PC-3 (cell line): ENCODE data around the gene EIF6. TPM values are rescaled to one million over a fixed set of nuclear protein-coding genes. Genes with fewer than 3 reads are reported as not detected.

ENCODE experiments used
- ATAC-seq: fragments of 200-7000 bp; cut with Tn5 transposase; 2 replicates; pipeline ENCODE4 v1.9.1; 2020; ENCODE audit warnings: mild to moderate bottlenecking, moderate library complexity
- BruUV-seq: library from RNA; stranded (reverse); fragments of 400-500 nt; replicated peaks from 2 replicates; lab custom pipeline; 2021; lab: Mats Ljungman, UMichigan
- CTCF ChIA-PET: fragments of 300-600 bp; sonication (Branson Sonifier 250); formaldehyde crosslinking; loops from one replicate; lab custom pipeline; 2022; ENCODE audit warnings: antibody characterized with exemption; lab: Charles Lee
- POLR2A ChIA-PET: fragments of 300-600 bp; sonication (Branson Sonifier 250); formaldehyde crosslinking; loops from one replicate; lab custom pipeline; 2022; ENCODE audit warnings: antibody characterized with exemption; ENCODE audit not compliant: unreplicated experiment; lab: Charles Lee
- DNase-seq: peaks from one replicate; pipeline ENCODE4 v3.0.0-alpha.2; 2015
- H2AFZ ChIP-seq: fragments of 300-600 bp; sonication (generic); 2 replicates; pipeline ENCODE4 v1.6.0; 2016; ENCODE audit warnings: antibody characterized with exemption, low read length
- H3F3A ChIP-seq: fragments of 300-600 bp; sonication (generic); one replicate; pipeline ENCODE4 v1.6.0; 2017; ENCODE audit warnings: antibody characterized with exemption, low read length, control low read depth, mild to moderate bottlenecking; ENCODE audit not compliant: unreplicated experiment
- H3K27ac ChIP-seq: fragments of 300-600 bp; sonication (generic); 2 replicates; pipeline ENCODE4 v1.5.1; 2016; ENCODE audit warnings: mild to moderate bottlenecking, low read length
- H3K27me3 ChIP-seq: fragments of 300-600 bp; sonication (generic); 2 replicates; pipeline ENCODE4 v1.6.1; 2016; ENCODE audit warnings: low read length, mixed read lengths
- H3K36me3 ChIP-seq: fragments of 300-600 bp; sonication (generic); 2 replicates; pipeline ENCODE4 v1.6.1; 2016; ENCODE audit warnings: low read depth, mixed run types, low read length, mixed read lengths
- H3K4me1 ChIP-seq: fragments of 300-600 bp; sonication (generic); 2 replicates; pipeline ENCODE4 v1.5.1; 2016; ENCODE audit warnings: low read length; ENCODE audit not compliant: insufficient read depth
- H3K4me2 ChIP-seq: fragments of 300-600 bp; sonication (generic); 2 replicates; pipeline ENCODE4 v1.6.0; 2016; ENCODE audit warnings: low read length
- H3K4me3 ChIP-seq: fragments of 300-600 bp; sonication (generic); 2 replicates; pipeline ENCODE4 v1.5.1; 2016; ENCODE audit warnings: mild to moderate bottlenecking, low read length, mixed read lengths
- H3K79me2 ChIP-seq: fragments of 300-600 bp; sonication (generic); 2 replicates; pipeline ENCODE4 v1.6.1; 2017; ENCODE audit warnings: low read length, mixed read lengths
- H3K9ac ChIP-seq: fragments of 300-600 bp; sonication (generic); 2 replicates; pipeline ENCODE4 v1.6.0; 2016; ENCODE audit warnings: mild to moderate bottlenecking, low read length
- H3K9me2 ChIP-seq: fragments of 300-600 bp; sonication (generic); replicated peaks from 2 replicates; pipeline ENCODE4 v1.6.1; 2016; ENCODE audit warnings: mixed run types, low read length, mixed read lengths
- H3K9me3 ChIP-seq: fragments of 300-600 bp; sonication (generic); 2 replicates; pipeline ENCODE4 v1.6.1; 2016; ENCODE audit warnings: low read length, mixed read lengths
- H4K20me1 ChIP-seq: fragments of 300-600 bp; sonication (generic); 2 replicates; pipeline ENCODE4 v1.6.1; 2016; ENCODE audit warnings: low read length, mixed read lengths
- EZH2 ChIP-seq: fragments of 300-600 bp; sonication (generic); IDR thresholded peaks from one replicate; pipeline ENCODE4 v1.6.1; 2017; ENCODE audit warnings: antibody characterized with exemption, mild to moderate bottlenecking, low read length; ENCODE audit not compliant: unreplicated experiment
- EZH2phosphoT487 ChIP-seq: fragments of 300-600 bp; sonication (generic); IDR thresholded peaks from 2 replicates; pipeline ENCODE4 v1.6.1; 2018; ENCODE audit warnings: mild to moderate bottlenecking, antibody characterized with exemption, low read length, borderline replicate concordance
- intact Hi-C: fragments of 100-400 bp; cut with micrococcal nuclease; formaldehyde crosslinking; loops from 2 replicates; pipeline ENCODE4 v1.9.0; 2023
- total RNA-seq: library from RNA; depleted of rRNA; stranded (reverse); fragments of >200 nt; gene quantifications from 2 replicates; pipeline ENCODE4 v1.2.3, GENCODE V29; 2014
- TF ChIP-seq, protein P1 (sequence below): fragments of 300-600 bp; sonication (generic); conservative IDR thresholded peaks from 2 replicates; pipeline ENCODE4 v1.5.1; 2017; ENCODE audit warnings: antibody characterized with exemption, low read depth, mild to moderate bottlenecking, low read length

Gene EIF6
- total RNA-seq, 1 experiment from 2014 or later, result 292 TPM

DNA sequence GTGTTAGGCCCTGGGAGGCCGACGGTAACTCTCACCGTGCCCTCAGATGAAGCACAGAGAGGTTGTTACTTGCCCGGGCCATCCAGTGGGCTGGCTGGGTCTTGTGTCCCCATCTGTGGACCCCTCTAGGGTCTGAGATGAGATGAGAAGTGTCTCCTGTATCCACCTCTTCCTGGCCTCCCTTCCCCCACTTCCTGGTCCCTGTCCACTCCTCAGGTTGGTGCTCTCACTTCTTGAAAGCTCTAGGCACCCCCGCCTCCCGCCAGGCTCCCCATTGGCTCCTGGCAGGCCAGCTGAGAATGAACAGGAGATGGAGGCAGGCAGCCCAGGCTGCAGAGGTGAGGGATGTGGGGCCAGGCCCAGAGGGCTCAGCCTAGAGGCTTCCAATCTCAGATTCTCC lies 8.2 kb downstream of the EIF6 start:
- no peaks in the 10 kb centered on the region for H3K27me3 ChIP-seq
- ATAC-seq (no peak), DNase-seq (no peak)
- H3K27ac ChIP-seq, result no peak overlapping the region
- peaks cover 5% of the 10 kb centered on the region; the same call in 1 of the 2 replicates for H4K20me1 ChIP-seq
- POLR2A ChIA-PET, result no interaction called here
- TF ChIP-seq EZH2phosphoT487 (no peak), EZH2 (no peak)
- TF ChIP-seq, protein P1, sequence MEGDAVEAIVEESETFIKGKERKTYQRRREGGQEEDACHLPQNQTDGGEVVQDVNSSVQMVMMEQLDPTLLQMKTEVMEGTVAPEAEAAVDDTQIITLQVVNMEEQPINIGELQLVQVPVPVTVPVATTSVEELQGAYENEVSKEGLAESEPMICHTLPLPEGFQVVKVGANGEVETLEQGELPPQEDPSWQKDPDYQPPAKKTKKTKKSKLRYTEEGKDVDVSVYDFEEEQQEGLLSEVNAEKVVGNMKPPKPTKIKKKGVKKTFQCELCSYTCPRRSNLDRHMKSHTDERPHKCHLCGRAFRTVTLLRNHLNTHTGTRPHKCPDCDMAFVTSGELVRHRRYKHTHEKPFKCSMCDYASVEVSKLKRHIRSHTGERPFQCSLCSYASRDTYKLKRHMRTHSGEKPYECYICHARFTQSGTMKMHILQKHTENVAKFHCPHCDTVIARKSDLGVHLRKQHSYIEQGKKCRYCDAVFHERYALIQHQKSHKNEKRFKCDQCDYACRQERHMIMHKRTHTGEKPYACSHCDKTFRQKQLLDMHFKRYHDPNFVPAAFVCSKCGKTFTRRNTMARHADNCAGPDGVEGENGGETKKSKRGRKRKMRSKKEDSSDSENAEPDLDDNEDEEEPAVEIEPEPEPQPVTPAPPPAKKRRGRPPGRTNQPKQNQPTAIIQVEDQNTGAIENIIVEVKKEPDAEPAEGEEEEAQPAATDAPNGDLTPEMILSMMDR, result no peak
- CTCF ChIA-PET, result no interaction called here
- peaks cover 12% of the 10 kb centered on the region for H3K4me1 ChIP-seq
- no peaks in the 10 kb centered on the region for H3K9me3 ChIP-seq
- H3K79me2 ChIP-seq, result peaks cover 22% of the 10 kb centered on the region
- H3K9ac ChIP-seq, result no peak overlapping the region
- H3K4me2 ChIP-seq, result peak overlapping the region; percentile 96
- BruUV-seq, result TSS peak; percentile 32
- no peak overlapping the region for H2AFZ ChIP-seq
- H3K9me2 ChIP-seq, result no peaks in the 10 kb centered on the region
- peak overlapping the region; percentile 84; the same call in 1 of the 2 replicates for H3K4me3 ChIP-seq
- peaks cover 20% of the 10 kb centered on the region for H3F3A ChIP-seq
- intact Hi-C loops, result no loop called here
- H3K36me3 ChIP-seq, result peaks cover 34% of the 10 kb centered on the region

DNA sequence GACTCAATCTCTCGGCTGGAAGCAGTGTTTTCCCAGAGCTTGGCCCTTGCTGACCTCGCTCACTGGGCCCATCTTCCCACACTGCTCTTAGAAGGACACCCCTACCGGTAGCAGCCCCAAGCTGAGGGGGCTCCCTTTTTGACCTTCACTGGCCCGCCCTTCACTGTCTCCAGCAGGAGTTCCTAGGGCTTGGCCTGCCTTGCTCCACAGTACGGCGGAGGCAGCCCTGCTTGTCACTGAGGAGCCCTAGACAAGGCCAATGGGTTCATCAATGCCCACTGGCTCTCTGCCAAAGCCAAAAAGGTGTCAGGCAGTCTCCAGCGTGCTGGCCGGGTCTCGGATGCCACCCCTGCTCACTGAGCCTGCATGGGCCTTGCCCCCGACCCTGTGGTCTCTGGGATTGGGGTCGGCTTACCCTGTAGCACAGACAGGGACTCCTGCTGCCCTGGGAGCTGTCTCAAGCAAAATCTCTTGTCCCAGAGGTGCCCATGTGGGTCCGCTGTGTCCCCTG lies 8.8 kb downstream of the EIF6 start:
- Histone ChIP-seq H3K27me3 (no peaks in the 10 kb centered on the region), H3F3A (peaks cover 20% of the 10 kb centered on the region), H3K4me3 (no peak overlapping the region), H3K36me3 (peaks cover 30% of the 10 kb centered on the region), H3K9me3 (no peaks in the 10 kb centered on the region), H3K4me2 (no peak overlapping the region), H2AFZ (no peak overlapping the region), H3K9me2 (no peaks in the 10 kb centered on the region), H3K4me1 (peaks cover 12% of the 10 kb centered on the region), H3K79me2 (peaks cover 18% of the 10 kb centered on the region), H3K9ac (no peak overlapping the region), H3K27ac (no peak overlapping the region), H4K20me1 (peaks cover 4% of the 10 kb centered on the region; the same call in 1 of the 2 replicates)
- ChIA-PET CTCF (no interaction called here), POLR2A (interaction anchor here (0.5 kb wide), 1 partner anchor 163 kb away, joined by 12 read pairs; no protein-coding TSS in a partner anchor)
- intact Hi-C loops, result no loop called here
- TF ChIP-seq EZH2phosphoT487 (no peak), EZH2 (no peak)
- TF ChIP-seq, protein P1, result no peak
- DNase-seq (no peak), ATAC-seq (no peak)
- BruUV-seq, result no TSS peak
